ENCODE measurements around the gene MORC2. TPM values are rescaled to one million over a fixed set of nuclear protein-coding genes. Genes with fewer than 3 reads are reported as not detected.

The MORC2 gene
- total and polyA plus RNA-seq, 4 donors = 4.2 to 12.0 (median 9.8) TPM

DNA sequence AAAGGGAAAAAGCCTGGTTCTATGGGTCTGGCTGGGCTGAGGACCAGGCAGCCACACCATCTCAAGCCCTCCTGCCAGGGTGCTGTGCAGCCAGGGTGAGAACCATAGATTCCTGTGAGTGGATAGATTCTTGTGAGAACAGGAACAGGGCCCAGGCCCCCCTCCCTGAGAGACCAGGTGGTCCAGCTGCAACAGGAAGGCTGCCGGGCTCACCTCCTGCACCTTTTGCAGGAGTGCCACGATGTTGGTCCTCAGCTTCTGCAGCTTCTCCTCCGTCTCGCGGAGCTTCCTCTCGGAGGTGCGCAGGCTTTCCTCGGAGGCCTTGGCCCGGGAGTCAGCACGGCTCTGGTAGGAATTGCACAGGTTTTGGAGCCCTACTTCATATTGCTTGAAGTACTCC lies 40.8 kb downstream of the MORC2 start:
- no peak for TF ChIP-seq SP1 (IDR thresholded peaks at IDR 0.05)
- TF ChIP-seq EGR1 (IDR thresholded peaks at IDR 0.05; ENCODE audit: low read depth in 2 of 2) = no peak
- TF ChIP-seq JUND (IDR thresholded peaks at IDR 0.05) = no peak
- no peak overlapping the region for H3K4me3 ChIP-seq (ENCODE audit: low read depth in 1 of 3, low read length in 3 of 3)
- H3K9me3 ChIP-seq (ENCODE audit: control insufficient read depth in 4 of 4, low read length in 3 of 4) = no peaks in the 10 kb centered on the region
- no peak overlapping the region for H3K27ac ChIP-seq (ENCODE audit: low read depth in 1 of 2, low read length in 2 of 2)
- no peak overlapping the region for H3K9ac ChIP-seq (ENCODE audit: low read depth in 1 of 2, low read length in 2 of 2)
- no peaks in the 10 kb centered on the region for H3K4me1 ChIP-seq (ENCODE audit: control insufficient read depth in 4 of 4, insufficient read depth in 4 of 4, low read length in 3 of 4)
- peaks cover 4 to 75% (median 44%) of the 10 kb centered on the region in 4 donors for H3K36me3 ChIP-seq (ENCODE audit: control insufficient read depth in 4 of 4, insufficient read depth in 3 of 4, low read depth in 1 of 4, low read length in 3 of 4)
- WGBS = 96% methylated on average over 10 of the region's 10 CpGs
- H3K27me3 ChIP-seq (ENCODE audit: control insufficient read depth in 4 of 4, insufficient read depth in 4 of 4, low read length in 3 of 4) = no peaks in the 10 kb centered on the region
- no peak for DNase-seq (ENCODE audit: low spot score)

DNA sequence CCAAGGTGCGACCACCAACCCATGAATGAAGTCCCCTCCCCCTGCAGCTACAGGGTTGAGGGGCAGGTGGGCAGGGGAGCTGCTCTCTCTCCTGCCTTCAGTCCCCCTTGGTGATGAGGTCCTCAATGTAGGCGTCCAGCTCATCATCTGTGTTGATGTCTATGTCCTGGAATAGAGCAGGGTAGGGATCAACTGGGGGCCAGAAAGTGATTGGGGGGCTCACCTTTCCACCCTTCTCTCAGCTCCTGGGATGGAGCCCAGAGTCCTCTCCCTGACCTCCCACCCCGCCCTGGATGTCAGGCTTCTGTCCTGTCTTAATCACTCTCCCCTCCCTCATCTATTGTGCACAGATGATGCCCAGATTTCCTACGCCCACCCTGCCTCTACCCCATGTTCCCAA lies 41.9 kb downstream of the MORC2 start:
- H3K9me3 ChIP-seq (ENCODE audit: control insufficient read depth in 4 of 4, low read length in 3 of 4) = no peaks in the 10 kb centered on the region
- H3K4me3 ChIP-seq (ENCODE audit: low read depth in 1 of 3, low read length in 3 of 3) = no peak overlapping the region
- TF ChIP-seq HNF4G (IDR thresholded peaks at IDR 0.05) (no peak), EGR1 (IDR thresholded peaks at IDR 0.05; ENCODE audit: low read depth in 2 of 2) (no peak), GABPA (IDR thresholded peaks at IDR 0.05 in 1 of 2, conservative IDR thresholded peaks at IDR 0.05 in 1 of 2) (no peak), SP1 (IDR thresholded peaks at IDR 0.05) (no peak), FOXA1 (IDR thresholded peaks at IDR 0.05) (no peak), FOXA2 (IDR thresholded peaks at IDR 0.05) (no peak)
- TF ChIP-seq, protein P1, sequence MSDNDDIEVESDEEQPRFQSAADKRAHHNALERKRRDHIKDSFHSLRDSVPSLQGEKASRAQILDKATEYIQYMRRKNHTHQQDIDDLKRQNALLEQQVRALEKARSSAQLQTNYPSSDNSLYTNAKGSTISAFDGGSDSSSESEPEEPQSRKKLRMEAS (IDR thresholded peaks at IDR 0.05) = no peak
- TF ChIP-seq, protein P2, sequence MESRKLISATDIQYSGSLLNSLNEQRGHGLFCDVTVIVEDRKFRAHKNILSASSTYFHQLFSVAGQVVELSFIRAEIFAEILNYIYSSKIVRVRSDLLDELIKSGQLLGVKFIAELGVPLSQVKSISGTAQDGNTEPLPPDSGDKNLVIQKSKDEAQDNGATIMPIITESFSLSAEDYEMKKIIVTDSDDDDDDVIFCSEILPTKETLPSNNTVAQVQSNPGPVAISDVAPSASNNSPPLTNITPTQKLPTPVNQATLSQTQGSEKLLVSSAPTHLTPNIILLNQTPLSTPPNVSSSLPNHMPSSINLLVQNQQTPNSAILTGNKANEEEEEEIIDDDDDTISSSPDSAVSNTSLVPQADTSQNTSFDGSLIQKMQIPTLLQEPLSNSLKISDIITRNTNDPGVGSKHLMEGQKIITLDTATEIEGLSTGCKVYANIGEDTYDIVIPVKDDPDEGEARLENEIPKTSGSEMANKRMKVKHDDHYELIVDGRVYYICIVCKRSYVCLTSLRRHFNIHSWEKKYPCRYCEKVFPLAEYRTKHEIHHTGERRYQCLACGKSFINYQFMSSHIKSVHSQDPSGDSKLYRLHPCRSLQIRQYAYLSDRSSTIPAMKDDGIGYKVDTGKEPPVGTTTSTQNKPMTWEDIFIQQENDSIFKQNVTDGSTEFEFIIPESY (IDR thresholded peaks at IDR 0.05) = no peak
- H3K4me1 ChIP-seq (ENCODE audit: control insufficient read depth in 4 of 4, insufficient read depth in 4 of 4, low read length in 3 of 4) = peaks cover 0 to 1% (median 0%) of the 10 kb centered on the region in 4 donors
- H3K36me3 ChIP-seq (ENCODE audit: control insufficient read depth in 4 of 4, insufficient read depth in 3 of 4, low read depth in 1 of 4, low read length in 3 of 4) = peaks cover 4 to 64% (median 33%) of the 10 kb centered on the region in 4 donors
- no peak overlapping the region for H3K9ac ChIP-seq (ENCODE audit: low read depth in 1 of 2, low read length in 2 of 2)
- no peak for DNase-seq (ENCODE audit: low spot score)
- H3K27me3 ChIP-seq (ENCODE audit: control insufficient read depth in 4 of 4, insufficient read depth in 4 of 4, low read length in 3 of 4) = no peaks in the 10 kb centered on the region
- H3K27ac ChIP-seq (ENCODE audit: low read depth in 1 of 2, low read length in 2 of 2) = no peak overlapping the region
- 93% methylated on average over 4 of the region's 4 CpGs for WGBS

- Histone ChIP-seq H3K4me1 (ENCODE audit: control insufficient read depth in 4 of 4, insufficient read depth in 4 of 4, low read length in 3 of 4) (peaks cover 1 to 6% (median 4%) of the 10 kb centered on the region in 4 donors), H3K4me3 (ENCODE audit: low read depth in 1 of 3, low read length in 3 of 3) (no peak overlapping the region), H3K9ac (ENCODE audit: low read depth in 1 of 2, low read length in 2 of 2) (no peak overlapping the region), H3K36me3 (ENCODE audit: control insufficient read depth in 4 of 4, insufficient read depth in 3 of 4, low read depth in 1 of 4, low read length in 3 of 4) (peaks cover 4 to 53% (median 25%) of the 10 kb centered on the region in 4 donors), H3K27me3 (ENCODE audit: control insufficient read depth in 4 of 4, insufficient read depth in 4 of 4, low read length in 3 of 4) (no peaks in the 10 kb centered on the region), H3K27ac (ENCODE audit: low read depth in 1 of 2, low read length in 2 of 2) (no peak overlapping the region), H3K9me3 (ENCODE audit: control insufficient read depth in 4 of 4, low read length in 3 of 4) (no peaks in the 10 kb centered on the region)
- WGBS = 94% methylated on average over 5 of the region's 5 CpGs
- no peak for DNase-seq (ENCODE audit: low spot score)
- TF ChIP-seq RXRA (IDR thresholded peaks at IDR 0.05) = no peak
- TF ChIP-seq, protein P3, sequence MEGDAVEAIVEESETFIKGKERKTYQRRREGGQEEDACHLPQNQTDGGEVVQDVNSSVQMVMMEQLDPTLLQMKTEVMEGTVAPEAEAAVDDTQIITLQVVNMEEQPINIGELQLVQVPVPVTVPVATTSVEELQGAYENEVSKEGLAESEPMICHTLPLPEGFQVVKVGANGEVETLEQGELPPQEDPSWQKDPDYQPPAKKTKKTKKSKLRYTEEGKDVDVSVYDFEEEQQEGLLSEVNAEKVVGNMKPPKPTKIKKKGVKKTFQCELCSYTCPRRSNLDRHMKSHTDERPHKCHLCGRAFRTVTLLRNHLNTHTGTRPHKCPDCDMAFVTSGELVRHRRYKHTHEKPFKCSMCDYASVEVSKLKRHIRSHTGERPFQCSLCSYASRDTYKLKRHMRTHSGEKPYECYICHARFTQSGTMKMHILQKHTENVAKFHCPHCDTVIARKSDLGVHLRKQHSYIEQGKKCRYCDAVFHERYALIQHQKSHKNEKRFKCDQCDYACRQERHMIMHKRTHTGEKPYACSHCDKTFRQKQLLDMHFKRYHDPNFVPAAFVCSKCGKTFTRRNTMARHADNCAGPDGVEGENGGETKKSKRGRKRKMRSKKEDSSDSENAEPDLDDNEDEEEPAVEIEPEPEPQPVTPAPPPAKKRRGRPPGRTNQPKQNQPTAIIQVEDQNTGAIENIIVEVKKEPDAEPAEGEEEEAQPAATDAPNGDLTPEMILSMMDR (IDR thresholded peaks at IDR 0.05; ENCODE audit: low read depth, low read length, missing input control) = no peak
- TF ChIP-seq SP1 (IDR thresholded peaks at IDR 0.05) = no peak
- TF ChIP-seq FOXA2 (IDR thresholded peaks at IDR 0.05) = no peak
- no peak for TF ChIP-seq NR2F2 (IDR thresholded peaks at IDR 0.05)
- TF ChIP-seq, protein P4, sequence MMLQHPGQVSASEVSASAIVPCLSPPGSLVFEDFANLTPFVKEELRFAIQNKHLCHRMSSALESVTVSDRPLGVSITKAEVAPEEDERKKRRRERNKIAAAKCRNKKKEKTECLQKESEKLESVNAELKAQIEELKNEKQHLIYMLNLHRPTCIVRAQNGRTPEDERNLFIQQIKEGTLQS (IDR thresholded peaks at IDR 0.05) = no peak
- TF ChIP-seq GABPA (IDR thresholded peaks at IDR 0.05 in 1 of 2, conservative IDR thresholded peaks at IDR 0.05 in 1 of 2) = no peak
- TF ChIP-seq EGR1 (IDR thresholded peaks at IDR 0.05; ENCODE audit: low read depth in 2 of 2) = no peak
- TF ChIP-seq TAF1 (conservative IDR thresholded peaks at IDR 0.05) = no peak
- TF ChIP-seq JUND (IDR thresholded peaks at IDR 0.05) = no peak
- no peak for TF ChIP-seq YY1 (IDR thresholded peaks at IDR 0.05)
These were observed 42.9 kb downstream of the MORC2 start for GRCh38 chr22:30925667-30926066.
